Activated naive CD8-positive, alpha-beta T cell treated with anti-CD3 and anti-CD28 coated beads, Interleukin-2, amount 10 ng/mL, durations not matched to agents 7 days and 5 days (primary cell): ENCODE data around the gene SFPQ. TPM values are rescaled to one million over a fixed set of nuclear protein-coding genes. Genes with fewer than 3 reads are reported as not detected.
"Not testable (repeated sequence)": the region's sequence is repeated elsewhere in the genome, so short reads cannot be mapped to it uniquely, and the experiment has no call there.

ENCODE experiments used
- ATAC-seq: fragments of 150-1000 bp; cut with Tn5 transposase; one replicate; pipeline ENCODE4 v1.10.0; 2021; ENCODE audit warnings: low read depth, moderate library complexity
- POLR2A ChIA-PET: fragments of 350-600 bp; sonication (Branson Sonifier 250); formaldehyde crosslinking; loops from one replicate; lab custom pipeline; 2021; ENCODE audit warnings: antibody characterized with exemption; lab: Charles Lee
- DNase-seq: peaks from one replicate; pipeline ENCODE4 v3.0.0; 2021
- H3K27ac Mint-ChIP-seq: one replicate; pipeline ENCODE4 v1.8.0; 2022; ENCODE audit warnings: mild to moderate bottlenecking, mixed read lengths
- H3K27me3 Mint-ChIP-seq: one replicate; pipeline ENCODE4 v1.8.0; 2022; ENCODE audit warnings: mild to moderate bottlenecking, moderate library complexity, mixed read lengths
- H3K36me3 Mint-ChIP-seq: one replicate; pipeline ENCODE4 v1.8.0; 2021; ENCODE audit warnings: mild to moderate bottlenecking, mixed read lengths
- H3K4me1 Mint-ChIP-seq: one replicate; pipeline ENCODE4 v1.8.0; 2021; ENCODE audit warnings: mixed read lengths
- H3K4me3 Mint-ChIP-seq: one replicate; pipeline ENCODE4 v1.8.0; 2022; ENCODE audit warnings: mild to moderate bottlenecking, moderate library complexity, mixed read lengths
- H3K9me3 Mint-ChIP-seq: one replicate; pipeline ENCODE4 v1.8.0; 2021; ENCODE audit warnings: mixed read lengths
- total RNA-seq, 2 experiments: library from RNA; stranded (reverse); gene quantifications; one replicate each; pipeline ENCODE4 v1.2.3, GENCODE V29; 2021

The SFPQ gene
- total RNA-seq, result 100 to 1,000 TPM; 338 to 348 TPM

DNA sequence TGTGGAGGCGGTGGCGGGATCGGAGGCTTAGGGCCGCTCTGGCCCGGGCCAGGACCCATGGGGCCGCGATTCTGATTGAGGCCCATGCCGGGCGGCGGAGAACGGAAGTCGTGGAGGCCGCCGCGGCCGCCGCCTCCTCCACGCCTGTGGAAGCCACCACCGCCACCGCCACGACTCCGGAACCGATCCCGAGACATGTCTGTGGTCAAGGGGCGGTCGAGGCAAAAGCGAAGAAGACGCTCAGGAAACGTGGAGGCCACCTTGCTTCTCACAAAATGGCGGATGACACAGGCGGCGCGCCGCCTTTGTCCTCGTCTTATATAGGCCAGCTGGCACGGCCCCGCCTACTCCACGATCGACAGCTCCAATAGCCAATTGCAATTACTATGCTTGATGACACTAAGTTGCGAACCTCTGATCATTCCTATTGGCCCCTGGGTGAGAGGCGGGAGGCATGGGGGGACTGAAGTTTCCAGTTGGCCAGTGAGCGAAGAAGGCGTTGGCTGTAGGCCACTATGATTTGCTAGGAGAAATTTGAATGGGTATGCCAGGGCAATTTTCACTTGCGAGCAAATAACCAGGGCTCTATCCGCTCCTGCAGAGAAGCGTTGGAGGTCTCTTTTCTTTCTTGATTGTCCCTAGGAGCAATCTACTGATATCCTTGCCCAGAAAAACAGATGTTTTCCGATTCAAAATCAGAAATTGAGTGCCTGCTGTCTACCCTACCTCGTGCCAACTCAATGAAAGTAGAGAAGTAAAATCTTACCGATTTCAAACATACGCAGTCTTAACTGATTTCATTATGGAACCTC lies at the start of gene SFPQ:
TSS of gene SFPQ (minus strand) at position 293 of the 812 bp plus-strand sequence. CDS start at position 197, 96 bp downstream.
- DNase-seq (peak; percentile 95), ATAC-seq (peak; percentile 91)
- peaks cover 36% of the 10 kb centered on the region for H3K36me3 Mint-ChIP-seq
- H3K4me1 Mint-ChIP-seq, result peaks cover 36% of the 10 kb centered on the region
- POLR2A ChIA-PET, result interaction anchor here (0.6 to 1.6 kb wide), 14 partner anchors 9 to 577 kb away, joined by 3 to 17 read pairs (median 4); partner anchors contain the start of genes CLSPN and ZMYM1
- peak within 1 kb of the TSS; percentile 99 for H3K4me3 Mint-ChIP-seq
- no peaks in the 10 kb centered on the region for H3K9me3 Mint-ChIP-seq
- no peaks in the 10 kb centered on the region for H3K27me3 Mint-ChIP-seq
- H3K27ac Mint-ChIP-seq, result peak within 1 kb of the TSS; percentile 98

- H3K9me3 Mint-ChIP-seq, ATAC-seq, H3K27me3 Mint-ChIP-seq, H3K4me1 Mint-ChIP-seq, POLR2A ChIA-PET, H3K27ac Mint-ChIP-seq, DNase-seq, H3K4me3 Mint-ChIP-seq, H3K36me3 Mint-ChIP-seq: not testable (repeated sequence)
Observed at GRCh38 chr1:35236772-35237171, 43.8 kb upstream of the SFPQ start.

- Mint-ChIP-seq H3K4me3 (no peak overlapping the region), H3K27ac (no peak overlapping the region), H3K36me3 (peaks cover 7% of the 10 kb centered on the region), H3K4me1 (peaks cover 15% of the 10 kb centered on the region), H3K9me3 (peaks cover 12% of the 10 kb centered on the region), H3K27me3 (peaks cover 10% of the 10 kb centered on the region)
- ATAC-seq (no peak), DNase-seq (no peak)
- POLR2A ChIA-PET, result no interaction called here
Observed at GRCh38 chr1:35231287-35231686, 38.3 kb upstream of the SFPQ start.

DNA sequence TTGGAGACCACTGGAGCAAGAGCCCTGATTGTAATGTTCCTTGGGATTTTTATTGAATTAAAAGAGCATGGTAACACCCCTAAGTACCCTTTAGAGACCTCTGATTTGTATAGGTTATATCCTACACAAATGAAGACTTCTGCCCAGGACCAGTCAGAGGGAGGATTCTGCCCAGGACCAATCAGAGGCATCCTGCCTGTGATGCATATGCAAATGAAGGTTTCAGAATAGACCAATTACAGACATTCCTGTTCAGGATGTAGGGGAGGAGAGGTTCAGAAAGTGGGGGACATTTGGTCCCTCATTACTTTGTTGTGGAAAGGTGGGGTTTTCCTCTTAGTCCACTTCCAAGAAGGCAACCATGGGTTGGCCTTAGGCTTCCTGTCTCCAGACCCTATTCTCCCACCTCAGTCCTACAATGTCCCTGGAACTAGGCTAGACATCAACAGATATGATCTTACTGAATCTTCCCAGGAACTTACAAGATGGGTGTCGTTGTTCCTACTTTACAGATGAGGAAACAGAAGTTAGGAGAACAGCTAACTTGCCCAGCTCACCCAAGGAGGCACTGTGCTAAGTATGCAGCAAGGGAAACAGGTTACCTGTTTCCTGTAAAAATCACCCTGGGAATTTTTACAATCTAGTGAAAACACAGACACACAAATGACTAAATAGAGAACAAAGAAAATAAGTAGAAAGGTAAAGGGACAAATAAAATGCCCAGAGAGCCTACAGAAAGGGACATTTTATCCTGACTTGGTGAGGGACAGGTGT lies 36.8 kb upstream of the SFPQ start:
- Mint-ChIP-seq H3K36me3 (peaks cover 7% of the 10 kb centered on the region), H3K9me3 (peaks cover 12% of the 10 kb centered on the region), H3K27ac (no peak overlapping the region), H3K27me3 (peaks cover 7% of the 10 kb centered on the region), H3K4me1 (peaks cover 15% of the 10 kb centered on the region), H3K4me3 (peak overlapping the region; percentile 35)
- no peak for DNase-seq
- peak; percentile 33 for ATAC-seq
- POLR2A ChIA-PET, result no interaction called here

DNA sequence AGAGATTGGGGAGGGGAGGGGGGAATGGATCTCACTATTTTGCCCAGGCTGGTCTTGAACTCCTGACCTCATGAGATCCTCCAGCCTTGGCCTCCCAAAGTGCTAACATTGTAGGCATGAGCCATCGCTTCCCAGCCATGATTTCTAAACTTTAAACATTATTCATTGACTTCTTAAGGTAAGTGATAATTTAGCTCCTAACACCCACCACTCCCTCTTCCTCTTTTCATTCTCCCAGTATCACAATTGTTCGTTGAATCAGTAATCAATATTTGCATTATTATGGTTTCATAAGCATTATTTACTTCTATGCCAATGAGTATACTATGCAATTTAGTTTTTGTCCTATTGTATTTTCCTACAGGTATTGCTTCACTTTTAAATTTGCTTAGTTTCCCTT lies 33.6 kb upstream of the SFPQ start:
- peaks cover 12% of the 10 kb centered on the region for H3K9me3 Mint-ChIP-seq
- POLR2A ChIA-PET, result no interaction called here
- no peak for ATAC-seq
- H3K27ac Mint-ChIP-seq, result no peak overlapping the region
- no peak for DNase-seq
- peaks cover 7% of the 10 kb centered on the region for H3K27me3 Mint-ChIP-seq
- H3K4me1 Mint-ChIP-seq, result peaks cover 15% of the 10 kb centered on the region
- H3K36me3 Mint-ChIP-seq, result peaks cover 7% of the 10 kb centered on the region
- H3K4me3 Mint-ChIP-seq, result no peak overlapping the region

DNA sequence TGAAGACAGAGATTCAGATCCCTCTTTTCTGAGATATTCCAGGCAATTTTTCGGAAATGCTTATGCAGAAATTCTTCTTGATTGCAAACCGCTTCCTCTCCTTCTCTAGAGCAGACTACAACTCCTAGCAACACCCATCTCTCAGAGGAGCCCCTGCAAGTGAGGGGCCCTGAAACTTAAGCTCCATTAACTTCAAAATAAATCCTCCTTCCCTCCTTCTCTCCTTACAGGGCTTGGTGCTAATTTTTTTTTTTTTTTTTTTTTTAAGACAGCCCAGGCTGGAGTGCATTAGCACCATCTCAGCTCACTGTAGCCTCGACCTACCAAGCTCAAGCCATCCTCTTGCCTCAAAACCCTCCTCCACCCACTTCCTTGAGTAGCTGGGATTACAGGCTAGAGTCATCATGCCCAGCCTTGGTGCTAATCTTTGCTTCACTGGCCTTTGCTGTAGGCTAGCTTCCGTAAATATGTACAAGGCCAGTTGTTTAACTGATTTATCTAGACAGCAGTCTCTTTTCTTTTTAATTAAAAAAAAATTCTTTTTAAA lies 30.2 kb upstream of the SFPQ start:
- no peaks in the 10 kb centered on the region for H3K4me1 Mint-ChIP-seq
- POLR2A ChIA-PET, result no interaction called here
- H3K4me3 Mint-ChIP-seq, result no peak overlapping the region
- no peaks in the 10 kb centered on the region for H3K36me3 Mint-ChIP-seq
- H3K27ac Mint-ChIP-seq, result no peak overlapping the region
- ATAC-seq, result no peak
- peaks cover 7% of the 10 kb centered on the region for H3K27me3 Mint-ChIP-seq
- H3K9me3 Mint-ChIP-seq, result no peaks in the 10 kb centered on the region
- DNase-seq, result no peak

GRCh38 chr1:35222322-35223083 lies 29.6 kb upstream of the SFPQ start:
- Mint-ChIP-seq H3K4me1 (no peaks in the 10 kb centered on the region), H3K27me3 (peaks cover 7% of the 10 kb centered on the region), H3K27ac (no peak overlapping the region), H3K4me3 (no peak overlapping the region), H3K36me3 (no peaks in the 10 kb centered on the region), H3K9me3 (no peaks in the 10 kb centered on the region)
- DNase-seq, result no peak
- no peak for ATAC-seq
- POLR2A ChIA-PET, result no interaction called here

DNA sequence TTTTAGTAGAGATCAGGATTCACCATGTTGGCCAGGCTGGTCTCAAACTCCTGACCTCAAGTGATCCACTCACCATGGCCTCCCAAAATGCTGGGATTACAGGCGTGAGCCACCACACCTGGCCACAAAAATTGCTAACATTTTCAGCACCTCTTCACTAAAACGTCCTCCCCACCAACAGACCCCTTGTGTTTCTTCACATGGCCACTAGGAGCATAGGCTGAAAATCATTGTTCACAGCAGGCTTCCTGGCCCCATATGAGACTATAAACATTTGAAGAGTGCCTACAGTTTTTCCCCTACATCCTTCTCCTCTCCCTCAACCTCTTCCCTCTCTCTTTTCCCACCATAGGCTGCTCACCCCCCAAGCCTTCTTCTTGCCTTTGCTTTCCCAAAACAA lies 28.0 kb upstream of the SFPQ start:
- Mint-ChIP-seq H3K9me3 (no peaks in the 10 kb centered on the region), H3K4me1 (no peaks in the 10 kb centered on the region), H3K4me3 (no peak overlapping the region), H3K27me3 (no peaks in the 10 kb centered on the region), H3K27ac (no peak overlapping the region), H3K36me3 (no peaks in the 10 kb centered on the region)
- no peak for DNase-seq
- ATAC-seq, result no peak
- POLR2A ChIA-PET, result no interaction called here

DNA sequence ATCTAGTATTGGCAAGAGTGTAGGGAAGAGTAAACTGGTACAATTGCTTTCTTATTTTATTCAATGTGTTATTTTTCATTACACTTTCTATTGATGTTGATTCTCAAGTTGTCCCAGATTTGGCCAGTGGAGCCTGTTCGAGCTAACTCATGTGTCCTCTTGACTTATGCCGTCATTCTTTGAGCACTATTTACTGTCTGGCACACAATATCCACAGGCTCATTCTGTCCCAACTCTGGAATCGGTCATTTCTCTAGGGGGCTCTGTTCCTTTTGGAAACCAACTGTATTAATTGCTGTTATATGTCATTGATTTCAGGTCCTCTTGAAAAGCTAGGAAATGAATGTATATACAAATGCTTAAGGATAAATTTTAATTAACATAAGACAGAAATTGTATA lies 22.4 kb upstream of the SFPQ start:
- ATAC-seq (no peak), DNase-seq (no peak)
- peaks cover 6% of the 10 kb centered on the region for H3K27me3 Mint-ChIP-seq
- POLR2A ChIA-PET, result no interaction called here
- H3K4me3 Mint-ChIP-seq, result no peak overlapping the region
- H3K4me1 Mint-ChIP-seq, result peaks cover 4% of the 10 kb centered on the region
- H3K9me3 Mint-ChIP-seq, result no peaks in the 10 kb centered on the region
- no peak overlapping the region for H3K27ac Mint-ChIP-seq
- no peaks in the 10 kb centered on the region for H3K36me3 Mint-ChIP-seq

DNA sequence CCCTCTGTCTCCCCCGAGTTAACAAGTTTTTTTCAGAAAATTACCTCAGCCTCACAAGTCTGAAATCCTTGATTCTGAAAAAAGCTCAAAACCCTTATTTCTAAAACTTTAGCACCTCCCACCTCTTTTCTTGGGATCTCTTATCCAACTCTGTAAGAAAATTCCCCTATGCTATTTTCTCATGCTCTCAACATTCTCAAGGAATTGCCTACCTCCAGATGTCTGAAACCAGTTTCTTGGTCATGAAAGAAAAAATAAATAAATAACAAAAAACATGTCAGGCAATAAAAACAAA lies 18.1 kb upstream of the SFPQ start:
- no peak for DNase-seq
- Mint-ChIP-seq H3K4me1 (peaks cover 4% of the 10 kb centered on the region), H3K4me3 (no peak overlapping the region), H3K9me3 (no peaks in the 10 kb centered on the region), H3K27me3 (peaks cover 8% of the 10 kb centered on the region), H3K27ac (no peak overlapping the region), H3K36me3 (no peaks in the 10 kb centered on the region)
- ATAC-seq, result no peak
- POLR2A ChIA-PET, result no interaction called here

GRCh38 chr1:35210321-35211119 lies 17.6 kb upstream of the SFPQ start:
- POLR2A ChIA-PET, result no interaction called here
- no peak overlapping the region for H3K4me3 Mint-ChIP-seq
- ATAC-seq (no peak), DNase-seq (no peak)
- no peak overlapping the region for H3K27ac Mint-ChIP-seq
- peaks cover 8% of the 10 kb centered on the region for H3K27me3 Mint-ChIP-seq
- peaks cover 4% of the 10 kb centered on the region for H3K4me1 Mint-ChIP-seq
- H3K36me3 Mint-ChIP-seq, result no peaks in the 10 kb centered on the region
- H3K9me3 Mint-ChIP-seq, result no peaks in the 10 kb centered on the region

GRCh38 chr1:35203295-35203694 lies 10.3 kb upstream of the SFPQ start:
- DNase-seq (no peak), ATAC-seq (no peak)
- Mint-ChIP-seq H3K9me3 (no peaks in the 10 kb centered on the region), H3K27ac (no peak overlapping the region), H3K36me3 (no peaks in the 10 kb centered on the region), H3K4me3 (no peak overlapping the region), H3K27me3 (peaks cover 7% of the 10 kb centered on the region), H3K4me1 (peaks cover 7% of the 10 kb centered on the region)
- POLR2A ChIA-PET, result no interaction called here
